ENCODE measurements around the gene RPS19. TPM values are rescaled to one million over a fixed set of nuclear protein-coding genes. Genes with fewer than 3 reads are reported as not detected.

RPS19 gene
- total and polyA plus RNA-seq, 3 donors from 2014 or later = 869 to 1,270 (median 1,199) TPM

GRCh38 chr19:41887711-41888382, 27.8 kb downstream of the RPS19 start:
- no peaks in the 10 kb centered on the region for H3K9me3 ChIP-seq
- no peak for DNase-seq
- H3K27ac ChIP-seq = no peak overlapping the region
- no peaks in the 10 kb centered on the region for H3K27me3 ChIP-seq
- intact Hi-C loops (cut with DNase I; ENCODE audit: low total_unique reads) = no loop called here
- 47 to 52% methylated on average over 6 to 17 of the region's 17 CpGs for WGBS, 2 donors
- no peak for TF ChIP-seq POLR2A (IDR thresholded peaks at IDR 0.05)
- no peak for TF ChIP-seq CTCF (IDR thresholded peaks at IDR 0.05)
- H3K4me1 ChIP-seq = peaks cover 3% of the 10 kb centered on the region
- no peak overlapping the region for H3K4me3 ChIP-seq
- H3K36me3 ChIP-seq (ENCODE audit: low read depth, missing control alignments) = no peaks in the 10 kb centered on the region

GRCh38 chr19:41888926-41889325, 28.9 kb downstream of the RPS19 start:
- no peak for DNase-seq
- Histone ChIP-seq H3K36me3 (ENCODE audit: low read depth, missing control alignments) (no peaks in the 10 kb centered on the region), H3K27me3 (no peaks in the 10 kb centered on the region), H3K9me3 (no peaks in the 10 kb centered on the region), H3K4me1 (peaks cover 3% of the 10 kb centered on the region), H3K27ac (no peak overlapping the region), H3K4me3 (no peak overlapping the region)
- no peak for TF ChIP-seq POLR2A (IDR thresholded peaks at IDR 0.05)
- no peak for TF ChIP-seq CTCF (IDR thresholded peaks at IDR 0.05)
- intact Hi-C loops (cut with DNase I; ENCODE audit: low total_unique reads) = no loop called here
- WGBS, 2 donors = 88 to 91% methylated on average over 10 to 12 of the region's 12 CpGs

- intact Hi-C loops (cut with DNase I; ENCODE audit: low total_unique reads) = no loop called here
- Histone ChIP-seq H3K36me3 (ENCODE audit: low read depth, missing control alignments) (no peaks in the 10 kb centered on the region), H3K9me3 (no peaks in the 10 kb centered on the region), H3K4me1 (peaks cover 3% of the 10 kb centered on the region), H3K27me3 (no peaks in the 10 kb centered on the region), H3K4me3 (no peak overlapping the region), H3K27ac (no peak overlapping the region)
- DNase-seq = no peak
- 94 to 97% methylated on average over 8 of the region's 8 CpGs for WGBS, 2 donors
- TF ChIP-seq CTCF (IDR thresholded peaks at IDR 0.05) (no peak), POLR2A (IDR thresholded peaks at IDR 0.05) (no peak)
These were observed 29.8 kb downstream of the RPS19 start for GRCh38 chr19:41889896-41890295.

GRCh38 chr19:41890936-41891335, 30.9 kb downstream of the RPS19 start:
- no peaks in the 10 kb centered on the region for H3K27me3 ChIP-seq
- TF ChIP-seq POLR2A (IDR thresholded peaks at IDR 0.05) (no peak), CTCF (IDR thresholded peaks at IDR 0.05) (no peak)
- no peak for DNase-seq
- WGBS, 2 donors = 84 to 94% methylated on average over 4 of the region's 4 CpGs
- H3K4me1 ChIP-seq = no peaks in the 10 kb centered on the region
- intact Hi-C loops (cut with DNase I; ENCODE audit: low total_unique reads) = no loop called here
- no peaks in the 10 kb centered on the region for H3K36me3 ChIP-seq (ENCODE audit: low read depth, missing control alignments)
- no peaks in the 10 kb centered on the region for H3K9me3 ChIP-seq
- H3K4me3 ChIP-seq = no peak overlapping the region
- no peak overlapping the region for H3K27ac ChIP-seq

Measured in testis (tissue), 3 donors.